Ramos (cell line): Measurements from ENCODE around the gene URM1.
"Not testable (repeated sequence)": the region's sequence is repeated elsewhere in the genome, so short reads cannot be mapped to it uniquely, and the experiment has no call there.

ENCODE experiments used
- in situ Hi-C: fragments of 300-500 bp; cut with MboI; formaldehyde crosslinking; loops from one replicate; pipeline ENCODE4 v1.14.3; 2022; ENCODE audit warnings: low sequenced_read_pairs; ENCODE audit not compliant: unreplicated experiment

Gene URM1

GRCh38 chr9:128421482-128421996 lies 50.4 kb downstream of the URM1 start:
- in situ Hi-C loops = no loop called here

DNA sequence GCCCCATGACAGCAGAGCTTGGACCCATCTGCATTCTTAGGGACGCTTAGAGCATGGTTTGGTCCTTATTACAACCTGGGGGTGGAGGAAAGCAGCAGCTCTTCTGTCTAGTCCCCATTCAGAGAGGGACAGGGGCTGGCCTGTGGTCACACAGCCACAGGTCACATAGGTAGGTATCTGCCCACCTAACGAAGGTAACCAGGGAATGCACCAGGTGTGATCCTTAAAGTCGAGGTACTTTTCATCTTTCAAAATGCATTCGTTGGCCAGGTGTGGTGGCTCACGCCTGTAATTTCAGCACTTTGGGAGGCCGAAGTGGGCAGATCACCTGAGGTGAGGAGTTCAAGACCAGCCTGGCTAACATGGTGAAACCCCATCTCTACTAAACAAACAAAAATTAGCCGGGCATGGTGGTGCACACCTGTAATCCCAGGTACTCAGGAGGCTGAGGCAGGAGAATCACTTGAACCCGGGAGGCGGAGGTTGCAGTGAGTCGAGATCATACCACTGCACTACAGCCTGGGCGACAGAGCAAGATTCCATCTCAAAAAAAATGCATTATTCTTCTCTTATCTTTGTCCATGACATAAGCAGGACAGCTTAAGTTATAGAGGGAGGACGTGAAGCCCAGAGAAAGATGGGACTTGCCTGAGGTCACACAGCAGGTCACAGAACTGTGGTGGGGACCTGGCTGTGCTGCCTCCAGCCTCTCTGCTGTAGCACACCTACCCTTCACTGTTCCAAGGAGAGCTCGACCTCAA lies 51.0 kb downstream of the URM1 start:
- in situ Hi-C loops = not testable (repeated sequence)

DNA sequence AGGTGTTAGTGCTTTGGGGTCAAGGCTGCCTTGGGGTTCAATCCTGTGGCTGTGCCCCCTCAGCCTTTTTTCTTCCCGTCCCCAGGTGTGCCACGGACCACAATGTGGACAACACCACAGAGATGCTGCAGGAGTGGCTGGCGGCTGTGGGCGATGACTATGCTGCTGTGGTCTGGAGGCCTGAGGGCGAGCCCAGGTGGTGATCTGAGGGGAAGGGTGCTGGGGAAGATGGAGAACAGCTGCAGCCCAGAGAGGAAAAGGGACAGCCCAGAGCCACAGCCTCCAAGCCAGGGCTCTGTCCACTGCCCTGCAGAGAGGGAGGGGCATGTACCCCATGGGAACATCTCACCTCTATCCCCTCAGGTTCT lies 51.6 kb downstream of the URM1 start:
- in situ Hi-C loops = no loop called here

DNA sequence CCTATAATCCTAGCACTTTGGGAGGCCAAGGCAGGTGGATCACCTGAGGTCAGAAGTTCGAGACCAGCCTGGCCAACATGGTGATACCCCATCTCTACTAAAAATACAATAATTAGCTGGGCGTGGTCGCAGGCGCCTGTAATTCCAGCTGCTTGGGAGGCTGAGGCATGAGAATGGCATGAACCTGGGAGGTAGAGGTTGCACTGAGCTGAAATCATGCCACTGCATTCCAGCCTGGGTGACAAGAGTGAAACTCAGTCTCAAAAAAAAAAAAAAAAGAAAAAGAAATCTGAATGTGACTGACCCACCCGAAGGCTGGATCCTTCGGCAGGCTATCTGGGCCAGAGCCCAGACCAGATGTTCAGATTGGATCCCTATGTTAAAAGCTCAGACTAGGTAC lies 52.2 kb downstream of the URM1 start:
- in situ Hi-C loops = not testable (repeated sequence)

GRCh38 chr9:128424268-128424780 lies 53.1 kb downstream of the URM1 start:
- in situ Hi-C loops = no loop called here

GRCh38 chr9:128428644-128429512 lies 57.7 kb downstream of the URM1 start:
- in situ Hi-C loops = no loop called here

DNA sequence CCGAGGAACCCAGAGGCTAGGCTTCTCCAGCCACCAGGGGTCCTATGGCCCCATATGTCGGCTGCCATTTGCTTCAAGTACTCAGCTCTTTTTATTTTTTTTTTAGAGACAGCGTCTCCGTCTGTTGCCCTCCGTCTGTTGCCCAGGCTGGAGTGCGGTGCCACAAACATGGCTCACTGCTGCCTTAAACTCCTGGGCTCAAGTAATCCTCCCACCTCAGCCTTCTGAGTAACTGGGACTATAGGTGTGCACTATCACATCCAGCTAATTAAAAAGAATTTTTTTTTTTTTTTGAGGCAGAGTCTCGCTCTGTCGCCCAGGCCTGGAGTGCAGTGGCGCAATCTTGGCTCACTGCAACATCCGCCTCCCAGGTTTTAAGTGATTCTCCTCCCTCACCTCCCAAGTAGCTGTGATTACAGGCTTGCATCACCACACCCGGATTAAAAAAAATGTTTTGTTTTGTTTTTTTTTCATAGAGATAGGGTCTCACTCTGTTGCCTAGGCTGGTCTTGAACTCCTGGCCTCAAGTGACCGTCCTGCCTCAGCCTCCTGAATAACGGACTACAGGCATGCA lies 58.4 kb downstream of the URM1 start:
- in situ Hi-C loops = no loop called here

- in situ Hi-C loops = no loop called here
Observed at GRCh38 chr9:128431207-128431606, 60.0 kb downstream of the URM1 start.

DNA sequence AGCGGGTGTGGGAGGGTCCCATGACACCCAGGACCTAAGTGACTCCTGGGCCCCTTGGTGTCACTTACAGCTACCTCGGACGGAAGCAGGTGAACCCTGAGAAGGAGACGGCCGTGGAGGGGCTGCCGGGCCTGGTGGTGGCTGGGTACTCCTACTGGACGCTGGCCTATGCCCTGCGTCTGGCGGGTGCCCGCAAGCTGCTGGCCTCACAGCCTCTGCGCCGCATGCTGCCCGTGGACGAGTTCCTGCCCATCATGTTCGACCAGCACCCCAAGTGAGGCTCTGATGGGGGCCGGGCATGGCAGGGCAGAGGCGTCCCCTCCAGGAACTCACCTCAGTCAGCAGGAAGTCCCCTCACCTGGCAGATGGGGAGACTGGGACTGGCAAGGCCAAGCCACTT lies 63.2 kb downstream of the URM1 start:
- in situ Hi-C loops = no loop called here

DNA sequence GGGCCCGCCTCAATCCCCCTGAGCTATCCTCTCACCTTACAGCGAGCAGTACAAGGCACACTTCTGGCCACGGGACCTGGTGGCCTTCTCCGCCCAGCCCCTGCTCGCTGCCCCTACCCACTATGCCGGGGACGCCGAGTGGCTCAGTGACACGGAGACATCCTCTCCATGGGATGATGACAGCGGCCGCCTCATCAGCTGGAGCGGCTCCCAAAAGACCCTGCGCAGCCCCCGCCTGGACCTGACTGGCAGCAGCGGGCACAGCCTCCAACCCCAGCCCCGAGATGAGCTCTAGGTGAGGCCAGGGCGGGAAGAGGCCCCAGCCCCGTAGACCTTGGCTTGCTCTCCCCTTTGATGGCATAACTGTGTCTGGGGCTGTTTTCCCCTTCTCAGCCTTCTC lies 64.4 kb downstream of the URM1 start:
- in situ Hi-C loops = no loop called here

- in situ Hi-C loops = no loop called here
Observed at GRCh38 chr9:128438343-128439109, 67.4 kb downstream of the URM1 start.

DNA sequence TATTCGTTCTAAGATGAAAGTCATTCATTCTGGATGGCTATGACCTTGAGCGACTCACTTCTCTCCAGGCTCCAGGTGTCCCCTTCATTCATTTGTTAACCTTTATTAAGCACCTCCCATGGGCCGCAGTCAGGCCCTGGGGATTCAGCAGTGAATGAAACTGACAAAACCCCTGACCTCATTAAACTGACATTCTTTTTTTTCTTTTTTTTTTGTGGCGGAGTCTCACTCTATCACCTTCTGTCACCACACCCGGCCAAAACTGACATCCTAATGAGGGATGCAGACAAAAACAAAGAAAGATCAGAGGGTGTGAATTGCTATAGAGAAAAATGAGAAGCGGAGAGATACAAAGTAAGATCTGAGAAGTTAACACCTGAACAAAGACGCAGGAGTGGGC lies 68.1 kb downstream of the URM1 start:
- in situ Hi-C loops = no loop called here
